HG03196 (cell line): Measurements from ENCODE around the gene PKHD1.

Source experiments
- ATAC-seq: cut with Tn5 transposase; IDR thresholded peaks from one replicate; pipeline ENCODE4 v1.9.1; 2021; ENCODE audit not compliant: unreplicated experiment

The PKHD1 gene

DNA sequence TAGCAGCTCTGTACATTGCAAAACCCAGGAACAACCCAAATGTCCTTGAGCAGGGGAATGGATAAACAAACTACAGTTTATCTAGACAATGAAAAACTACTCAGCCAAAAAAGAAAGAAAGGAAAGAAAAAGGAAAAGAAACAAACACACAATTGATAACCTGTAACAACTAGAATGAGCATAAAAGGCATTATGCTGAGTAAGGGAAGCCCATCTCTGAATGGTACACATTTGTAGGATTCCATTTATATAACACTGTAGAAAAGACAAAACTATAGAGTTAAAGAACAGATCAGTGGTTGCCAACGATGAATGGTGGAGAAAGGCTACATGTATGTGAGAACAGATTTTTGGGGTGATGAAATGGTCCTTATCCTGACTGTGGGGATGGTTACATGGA lies 454.0 kb downstream of the PKHD1 start:
- no peak for ATAC-seq

GRCh38 chr6:51630011-51630410 lies 457.4 kb downstream of the PKHD1 start:
- no peak for ATAC-seq

GRCh38 chr6:51626391-51626790 lies 461.0 kb downstream of the PKHD1 start:
- no peak for ATAC-seq

GRCh38 chr6:51625566-51625965 lies 461.8 kb downstream of the PKHD1 start:
- ATAC-seq = no peak

- no peak for ATAC-seq
Measured at GRCh38 chr6:51620971-51621370, 466.4 kb downstream of the PKHD1 start.

DNA sequence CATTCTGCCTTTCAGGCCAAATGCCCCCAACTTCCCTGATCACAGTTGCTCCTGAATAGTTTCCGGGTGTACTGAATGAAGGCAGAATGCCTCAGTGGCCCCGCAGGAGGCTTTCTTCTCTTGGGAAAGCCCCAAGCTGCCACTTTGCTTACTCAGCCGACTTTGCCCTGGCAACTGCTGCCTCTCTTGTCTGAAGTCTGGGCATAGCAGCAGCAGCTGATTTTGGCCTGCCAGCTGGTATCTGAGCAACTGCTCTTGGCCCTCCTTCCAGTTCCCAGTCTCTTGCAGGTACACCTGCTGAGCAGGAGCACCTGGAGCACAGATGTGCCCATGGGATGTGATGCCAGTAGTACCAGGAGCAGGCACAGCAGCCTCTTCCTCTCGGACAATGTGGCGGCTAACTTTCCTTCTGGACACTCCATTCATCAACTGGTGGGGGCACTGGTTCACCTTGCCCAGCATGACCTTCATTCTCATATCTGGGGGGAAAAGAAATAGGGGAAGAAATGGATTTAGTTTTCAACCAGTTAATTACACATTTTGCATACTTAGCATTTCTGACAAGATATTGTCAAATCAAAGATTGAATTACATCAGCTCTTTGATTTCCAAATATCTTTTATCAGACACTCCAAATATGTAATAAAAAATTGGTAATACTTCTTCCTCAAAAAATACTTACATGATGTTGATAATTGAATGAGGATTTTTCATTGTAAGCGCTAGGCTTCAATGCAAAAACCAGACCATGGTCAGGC lies 468.2 kb downstream of the PKHD1 start:
- ATAC-seq = no peak

- no peak for ATAC-seq
Measured at GRCh38 chr6:51618563-51618962, 468.9 kb downstream of the PKHD1 start.

GRCh38 chr6:51617751-51618150 lies 469.7 kb downstream of the PKHD1 start:
- no peak for ATAC-seq

- no peak for ATAC-seq
Measured at GRCh38 chr6:51616243-51616642, 471.2 kb downstream of the PKHD1 start.

DNA sequence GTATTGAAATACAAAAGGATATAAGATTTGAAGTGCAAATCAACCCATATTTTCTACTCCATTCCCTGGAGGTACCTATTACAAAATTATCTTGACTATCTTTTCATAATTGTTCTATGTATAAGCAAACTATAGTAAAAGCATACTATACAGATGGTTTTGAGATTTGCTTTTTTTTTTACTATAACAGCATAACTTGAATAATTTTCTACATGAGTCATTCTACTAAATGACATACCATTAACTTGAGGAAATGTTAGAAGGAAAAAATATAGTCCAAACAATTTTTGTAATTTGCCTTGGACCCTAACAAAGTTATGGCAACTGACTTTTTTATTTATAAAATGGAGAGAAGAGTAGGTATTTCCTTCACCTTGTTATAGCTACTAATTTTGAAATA lies 472.7 kb downstream of the PKHD1 start:
- no peak for ATAC-seq

- ATAC-seq = no peak
Measured at GRCh38 chr6:51613558-51613957, 473.9 kb downstream of the PKHD1 start.

DNA sequence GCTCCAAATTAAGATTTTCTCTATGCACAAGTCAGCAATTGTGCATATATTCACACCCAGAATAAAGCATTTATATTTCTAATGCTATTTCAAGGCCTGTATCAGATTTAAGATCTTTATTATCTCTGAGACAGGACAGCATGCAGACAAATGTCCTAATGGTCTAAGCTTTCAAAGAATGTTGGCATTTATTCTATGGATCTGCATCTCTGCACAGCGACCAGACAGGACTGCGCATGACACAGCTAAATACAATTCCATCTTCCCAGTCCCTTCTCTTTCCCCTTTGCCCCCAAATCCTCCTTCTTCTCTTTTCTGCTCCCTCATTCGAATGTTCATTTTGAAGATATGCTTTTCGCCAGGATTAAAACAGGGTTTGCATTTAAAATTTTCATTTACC lies 478.5 kb downstream of the PKHD1 start:
- no peak for ATAC-seq

DNA sequence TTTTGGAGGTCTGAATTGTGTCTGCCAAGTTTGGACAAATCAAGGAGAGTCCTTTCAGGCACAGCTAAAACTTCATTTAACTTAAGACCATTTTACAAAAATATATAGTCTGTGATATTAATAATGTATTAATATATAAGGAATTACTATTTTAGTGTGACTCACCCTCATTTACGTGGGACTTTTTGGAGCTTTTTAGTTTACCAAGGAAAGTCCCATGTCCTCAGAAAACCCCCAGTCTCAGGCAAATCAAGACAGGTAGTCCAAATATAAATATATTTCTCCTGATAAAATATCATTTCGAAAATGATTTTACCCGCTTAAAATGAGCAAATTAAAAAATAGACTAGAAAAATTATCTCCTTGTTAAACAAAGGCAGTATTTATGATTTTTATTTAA lies 479.0 kb downstream of the PKHD1 start:
- no peak for ATAC-seq

DNA sequence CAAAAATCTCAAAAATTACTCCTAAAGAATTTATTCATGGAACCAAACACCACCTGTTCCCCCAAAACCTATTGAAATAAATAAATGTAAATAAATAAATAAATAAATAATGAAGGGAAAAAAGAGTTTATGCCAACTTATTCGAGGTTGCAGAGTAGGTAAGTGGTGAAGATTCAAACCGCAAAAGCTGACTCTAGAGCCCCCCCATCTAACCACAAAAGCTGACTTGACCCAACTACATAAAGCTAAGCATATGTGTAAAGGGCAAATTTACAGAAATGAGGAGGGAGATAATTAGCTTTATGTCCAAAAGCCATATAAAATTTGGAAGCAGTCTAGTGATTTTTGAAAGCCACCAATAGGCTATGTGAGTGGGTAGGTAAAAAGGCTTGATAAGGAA lies 486.9 kb downstream of the PKHD1 start:
- no peak for ATAC-seq

DNA sequence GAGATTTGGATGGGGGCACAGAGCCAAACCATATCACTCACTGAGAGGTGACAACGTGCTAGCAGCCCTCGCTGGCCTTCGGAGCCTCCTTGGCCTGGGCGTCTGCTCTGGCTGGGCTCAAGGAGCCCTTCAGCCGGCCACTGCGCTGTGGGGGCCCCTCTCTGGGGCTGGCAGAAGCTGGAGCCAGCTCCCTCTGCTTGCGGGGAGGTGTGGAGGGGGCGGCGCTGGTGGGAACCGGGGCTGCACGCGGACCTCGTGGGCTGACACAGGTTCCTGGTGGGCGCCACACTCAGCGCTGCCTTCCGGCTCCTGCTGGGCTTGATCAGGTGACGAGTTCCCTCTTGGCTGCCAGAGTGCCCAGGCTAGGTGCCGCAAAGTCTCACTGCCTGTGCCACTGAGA lies 489.2 kb downstream of the PKHD1 start:
- ATAC-seq = no peak

GRCh38 chr6:51594981-51595380 lies 492.4 kb downstream of the PKHD1 start:
- no peak for ATAC-seq

- no peak for ATAC-seq
Measured at GRCh38 chr6:51585264-51585663, 502.1 kb downstream of the PKHD1 start.

DNA sequence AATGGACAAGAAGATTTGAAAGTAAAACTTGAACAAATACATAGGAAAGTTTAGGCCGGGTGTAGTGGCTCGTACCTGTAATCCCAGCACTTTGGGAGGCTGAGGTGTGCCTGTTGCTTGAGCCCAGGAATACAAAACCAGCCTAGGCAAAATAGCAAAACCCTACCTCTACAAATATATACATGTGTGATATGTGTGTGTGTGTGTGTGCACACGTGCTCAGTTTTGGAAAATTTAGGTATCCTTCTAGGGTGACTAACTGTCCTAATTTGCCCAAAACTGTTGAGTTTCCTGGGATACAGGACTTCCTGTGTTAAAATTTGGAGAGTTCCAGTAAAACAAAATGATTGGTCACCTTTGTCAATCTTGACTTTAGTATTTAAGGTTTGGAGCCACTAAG lies 503.2 kb downstream of the PKHD1 start:
- ATAC-seq = no peak

DNA sequence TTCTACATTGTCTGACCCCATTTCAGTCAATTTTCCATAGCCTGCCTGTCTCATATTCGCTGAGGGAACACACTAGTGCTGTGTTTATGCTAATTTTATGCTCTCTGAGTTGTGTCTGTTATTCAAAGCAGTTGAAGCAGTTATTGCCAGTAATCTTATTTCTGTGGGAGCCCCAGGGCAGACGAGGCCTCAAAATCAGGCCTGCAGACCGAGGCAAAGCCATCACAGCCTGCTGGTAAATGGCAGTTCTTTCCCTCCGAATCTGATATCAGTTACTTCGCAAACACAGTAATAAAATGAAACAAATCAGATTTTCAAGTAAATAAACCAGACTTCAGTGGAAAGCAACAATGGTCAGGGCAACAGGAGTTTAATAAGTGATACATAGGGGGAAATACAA lies 508.4 kb downstream of the PKHD1 start:
- ATAC-seq = no peak

DNA sequence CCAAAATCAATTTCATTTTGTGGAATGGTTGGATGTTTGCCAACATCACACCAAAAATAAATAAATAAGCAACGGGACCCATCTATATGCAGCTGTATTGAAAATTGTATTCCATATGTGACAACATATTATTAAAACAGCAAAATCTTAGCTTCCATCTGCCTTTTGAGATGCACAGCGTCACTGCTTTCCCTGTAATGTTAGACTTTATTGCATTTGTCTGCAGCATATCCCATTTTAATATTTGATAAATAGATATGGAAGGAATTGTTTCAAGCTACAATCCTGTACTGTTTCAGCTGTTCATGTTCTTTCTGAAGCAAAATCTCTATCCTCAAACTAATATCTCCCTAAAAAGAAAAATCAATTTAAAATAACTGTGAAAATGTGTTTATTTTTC lies 509.1 kb downstream of the PKHD1 start:
- ATAC-seq = no peak

DNA sequence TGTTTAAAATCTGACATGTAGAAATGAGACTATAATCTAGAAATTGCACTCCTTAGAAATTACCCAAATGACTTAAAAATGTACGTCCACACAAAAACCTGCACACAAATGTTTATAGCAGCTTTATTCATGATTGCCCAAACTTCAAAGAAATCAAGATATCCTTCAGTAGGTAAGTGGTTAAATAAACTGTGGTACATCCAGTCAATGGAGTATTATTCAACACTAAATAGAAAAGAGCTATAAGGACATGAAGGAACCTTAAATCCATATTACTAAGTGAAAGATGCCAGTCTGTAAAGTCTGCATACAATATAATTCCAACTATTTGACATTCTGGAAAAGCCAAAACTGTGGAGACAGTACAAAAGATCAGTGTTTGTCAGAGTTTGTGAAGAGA lies 513.4 kb downstream of the PKHD1 start:
- no peak for ATAC-seq

- no peak for ATAC-seq
Measured at GRCh38 chr6:51571168-51571567, 516.2 kb downstream of the PKHD1 start.

DNA sequence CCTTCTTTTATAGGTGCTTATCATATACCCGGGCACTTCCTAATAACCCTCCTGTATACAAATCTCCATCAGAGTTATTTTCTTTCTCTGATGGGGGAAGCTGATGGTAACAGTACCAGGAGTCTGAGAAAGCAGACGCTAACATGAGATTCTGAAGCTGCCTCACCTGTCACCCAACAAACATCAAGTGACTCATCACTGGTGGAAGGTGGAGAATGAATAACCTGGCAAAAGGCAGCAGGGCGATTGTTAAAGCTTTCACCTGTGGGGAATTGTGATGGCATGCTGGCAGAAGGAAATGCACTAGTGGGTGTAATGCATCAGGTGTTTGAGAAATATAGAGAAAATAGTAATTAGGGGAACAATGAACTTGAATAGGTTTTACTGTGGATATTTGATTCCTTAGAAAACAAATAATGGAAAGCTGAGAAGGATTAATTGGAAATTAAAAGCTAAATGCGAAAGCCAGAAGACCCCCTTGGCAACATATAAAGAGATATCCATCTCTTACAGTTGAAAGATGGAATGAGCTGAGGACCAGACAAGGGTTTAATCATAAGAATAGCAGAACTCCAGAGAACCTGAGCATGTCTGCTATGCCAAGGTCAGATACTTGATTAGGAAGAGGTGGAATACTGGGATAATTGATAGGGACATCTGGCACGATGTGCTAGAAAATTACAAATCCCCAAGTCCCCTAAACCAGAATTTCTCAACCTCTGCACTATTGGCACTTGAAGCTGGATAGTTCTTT lies 517.1 kb downstream of the PKHD1 start:
- ATAC-seq = no peak
